H1 (cell line): ENCODE data around the gene TWIST2. TPM values are rescaled to one million over a fixed set of nuclear protein-coding genes. Genes with fewer than 3 reads are reported as not detected.

Experiments used
- CTCF ChIA-PET: fragments of 300-600 bp; sonication (Branson Sonifier 250); formaldehyde crosslinking; loops from one replicate; lab custom pipeline; 2021; ENCODE audit not compliant: partially characterized antibody; lab: Charles Lee
- POLR2A ChIA-PET: fragments of 300-600 bp; sonication (Branson Sonifier 250); formaldehyde crosslinking; loops from one replicate; lab custom pipeline; 2021; ENCODE audit warnings: inconsistent platforms; ENCODE audit not compliant: partially characterized antibody; lab: Charles Lee
- DNase-seq, 2 experiments: peaks; one replicate each; pipeline versions ENCODE4 v3.0.0 to v3.0.0-alpha.2; 2010 to 2022; ENCODE audit warnings: low spot score in 2 of 2, low read depth in 1 of 2, mixed read lengths in 1 of 2
- FAIRE-seq: peaks from 2 replicates; lab custom pipeline; 2011; peaks lifted over from hg19 to GRCh38; lab: Jason Lieb, UNC
- H2AFZ ChIP-seq: 2 replicates; pipeline ENCODE4 v1.8.1; 2012; ENCODE audit warnings: low read length, inconsistent platforms
- H2AK5ac ChIP-seq: 2 replicates; pipeline ENCODE4 v1.6.1; 2013; ENCODE audit warnings: low read depth, low read length
- H2BK120ac ChIP-seq: replicated peaks from 2 replicates; pipeline ENCODE3; 2013; ENCODE audit warnings: low read depth, low read length, inconsistent platforms
- H2BK12ac ChIP-seq: 2 replicates; pipeline ENCODE4 v1.6.1; 2013; ENCODE audit warnings: low read depth, low read length
- H2BK15ac ChIP-seq: 2 replicates; pipeline ENCODE4 v1.6.1; 2013; ENCODE audit warnings: low read length
- H2BK20ac ChIP-seq: 2 replicates; pipeline ENCODE4 v1.6.1; 2013; ENCODE audit warnings: low read length
- H2BK5ac ChIP-seq: 2 replicates; pipeline ENCODE4 v1.6.1; 2013; ENCODE audit warnings: low read depth, low read length
- H3K14ac ChIP-seq: 2 replicates; pipeline ENCODE4 v1.6.1; 2013; ENCODE audit warnings: inconsistent platforms; ENCODE audit not compliant: insufficient read length
- H3K18ac ChIP-seq: 2 replicates; pipeline ENCODE4 v1.6.1; 2013; ENCODE audit warnings: low read length; ENCODE audit errors: extremely low read depth
- H3K23ac ChIP-seq: 2 replicates; pipeline ENCODE4 v1.6.1; 2013; ENCODE audit warnings: inconsistent platforms; ENCODE audit not compliant: insufficient read length
- H3K23me2 ChIP-seq: 2 replicates; pipeline ENCODE4 v1.6.1; 2013; ENCODE audit warnings: low read depth, low read length
- H3K27ac ChIP-seq: 2 replicates; pipeline ENCODE4 v1.6.1; 2011; ENCODE audit warnings: low read depth, low read length, inconsistent platforms
- H3K27me3 ChIP-seq, 4 experiments: replicated peaks in 1 of 4; 1 replicate in 1 of 4; 2 replicates in 3 of 4; pipeline versions ENCODE4 v1.6.1 to v1.8.1; 2011 to 2013; ENCODE audit warnings: low read length in 3 of 4, mild to moderate bottlenecking in 3 of 4, inconsistent platforms in 2 of 4, mixed read lengths in 2 of 4, moderate library complexity in 1 of 4; ENCODE audit not compliant: control insufficient read depth in 3 of 4, insufficient read depth in 3 of 4; ENCODE audit errors: extremely low read depth in 1 of 4
- H3K36me3 ChIP-seq, 4 experiments: 2 replicates each; pipeline versions ENCODE4 v1.6.1 to v1.8.1; 2011 to 2013; ENCODE audit warnings: mild to moderate bottlenecking in 4 of 4, low read length in 3 of 4, moderate library complexity in 2 of 4, control low read depth in 1 of 4, inconsistent platforms in 1 of 4; ENCODE audit not compliant: insufficient read depth in 4 of 4, control insufficient read depth in 2 of 4
- H3K4ac ChIP-seq: replicated peaks from 2 replicates; pipeline ENCODE3; 2013; ENCODE audit warnings: low read length, low read depth, mixed read lengths, inconsistent platforms; ENCODE audit not compliant: insufficient read length
- H3K4me1 ChIP-seq, 4 experiments: replicated peaks in 1 of 4; 1 replicate in 1 of 4; 2 replicates in 3 of 4; pipeline versions ENCODE4 v1.6.1 to v1.8.1; 2011 to 2013; ENCODE audit warnings: low read length in 3 of 4, inconsistent platforms in 2 of 4, mixed read lengths in 1 of 4; ENCODE audit not compliant: insufficient read depth in 4 of 4, control insufficient read depth in 3 of 4
- H3K4me2 ChIP-seq, 2 experiments: 2 replicates each; pipeline versions ENCODE4 v1.6.1 to v1.8.1; 2011 to 2013; ENCODE audit warnings: low read depth in 2 of 2, low read length in 2 of 2, control low read depth in 1 of 2, inconsistent platforms in 1 of 2, mild to moderate bottlenecking in 1 of 2; ENCODE audit not compliant: insufficient read depth in 1 of 2
- H3K4me3 ChIP-seq, 4 experiments: fragments of 200-600, 300-600 bp in 1 of 4; sonication (generic), shearing (Covaris generic), sonication (Bioruptor Twin) in 1 of 4; 2 replicates each; pipeline versions ENCODE4 v1.5.1 to v1.8.1; 2011 to 2016; ENCODE audit warnings: low read length in 4 of 4, low read depth in 3 of 4, control low read depth in 2 of 4, inconsistent platforms in 2 of 4, mild to moderate bottlenecking in 2 of 4, mixed read lengths in 1 of 4, moderate library complexity in 1 of 4; ENCODE audit not compliant: insufficient read depth in 2 of 4; ENCODE audit errors: extremely low read depth in 1 of 4
- H3K56ac ChIP-seq: replicated peaks from 2 replicates; pipeline ENCODE3; 2013; ENCODE audit warnings: low read depth, mild to moderate bottlenecking, mixed read lengths, low read length, inconsistent platforms; ENCODE audit not compliant: insufficient read length
- H3K79me1 ChIP-seq: 2 replicates; pipeline ENCODE4 v1.6.1; 2013; ENCODE audit warnings: low read depth, low read length, control low read depth
- H3K79me2 ChIP-seq, 2 experiments: 2 replicates each; pipeline versions ENCODE4 v1.6.1 to v1.8.1; 2012 to 2013; ENCODE audit warnings: low read length in 2 of 2, mild to moderate bottlenecking in 2 of 2, inconsistent platforms in 1 of 2; ENCODE audit not compliant: insufficient read depth in 2 of 2, control insufficient read depth in 1 of 2
- H3K9ac ChIP-seq, 4 experiments: replicated peaks in 1 of 4; 1 replicate in 1 of 4; 2 replicates in 3 of 4; pipeline versions ENCODE4 v1.6.1 to v1.8.1; 2011 to 2013; ENCODE audit warnings: low read depth in 3 of 4, low read length in 3 of 4, control low read depth in 2 of 4, mild to moderate bottlenecking in 2 of 4, moderate library complexity in 2 of 4, inconsistent platforms in 1 of 4; ENCODE audit errors: extremely low read depth in 1 of 4
- H3K9me3 ChIP-seq, 2 experiments: 2 replicates each; pipeline versions ENCODE4 v1.6.1 to v1.8.1; 2012 to 2013; ENCODE audit warnings: mild to moderate bottlenecking in 2 of 2, moderate library complexity in 2 of 2, control low read depth in 1 of 2, inconsistent platforms in 1 of 2, low read depth in 1 of 2, low read length in 1 of 2, mixed read lengths in 1 of 2; ENCODE audit not compliant: insufficient read depth in 2 of 2
- H4K20me1 ChIP-seq, 2 experiments: replicated peaks in 1 of 2; 2 replicates each; pipeline versions ENCODE3 to v1.8.1; 2011 to 2013; ENCODE audit warnings: inconsistent platforms in 2 of 2, low read length in 2 of 2, mild to moderate bottlenecking in 1 of 2; ENCODE audit not compliant: insufficient read depth in 2 of 2, control insufficient read depth in 1 of 2
- H4K5ac ChIP-seq: 2 replicates; pipeline ENCODE4 v1.6.1; 2013; ENCODE audit warnings: low read length, low read depth, mixed read lengths, inconsistent platforms; ENCODE audit not compliant: insufficient read length
- H4K8ac ChIP-seq: 2 replicates; pipeline ENCODE4 v1.8.0; 2013; ENCODE audit warnings: mild to moderate bottlenecking, moderate library complexity, low read length, inconsistent platforms; ENCODE audit not compliant: insufficient read depth; ENCODE audit errors: extremely low read depth
- H4K91ac ChIP-seq: replicated peaks from 2 replicates; pipeline ENCODE3; 2013; ENCODE audit warnings: low read length, mixed read lengths, inconsistent platforms; ENCODE audit not compliant: insufficient read length
- CBX8 ChIP-seq: fragments of 300-800, 300-1000 bp; sonication (generic); IDR thresholded peaks from 2 replicates; pipeline ENCODE4 v1.7.1; 2016; ENCODE audit warnings: low read depth, low read length, borderline replicate concordance
- CREB1 ChIP-seq: IDR thresholded peaks from 2 replicates; pipeline ENCODE4 v1.6.1; 2012; ENCODE audit warnings: inconsistent platforms
- EGR1 ChIP-seq: IDR thresholded peaks from 2 replicates; pipeline ENCODE4 v1.6.1; 2011; ENCODE audit warnings: low read depth, low read length, borderline replicate concordance
- HDAC2 ChIP-seq, 2 experiments: fragments of 300-600 bp in 1 of 2; sonication (generic) in 1 of 2; IDR thresholded peaks; 2 replicates each; pipeline ENCODE4 v1.6.1; 2011 to 2012; ENCODE audit warnings: low read depth in 2 of 2, low read length in 2 of 2, mild to moderate bottlenecking in 2 of 2, moderate library complexity in 2 of 2, borderline replicate concordance in 1 of 2, inconsistent platforms in 1 of 2
- JUN ChIP-seq: IDR thresholded peaks from 2 replicates; pipeline ENCODE4 v1.6.1; 2011; ENCODE audit warnings: low read depth, mild to moderate bottlenecking, improper control_type of control experiment, low read length
- PHF8 ChIP-seq: fragments of 200-600 bp; sonication (generic); conservative IDR thresholded peaks from 2 replicates; pipeline ENCODE4 v1.7.1; 2012; ENCODE audit warnings: low read depth, mild to moderate bottlenecking, inconsistent platforms, low read length, moderate library complexity
- POU5F1 ChIP-seq: IDR thresholded peaks from 2 replicates; pipeline ENCODE4 v1.6.1; 2011; ENCODE audit warnings: low read depth, mild to moderate bottlenecking, low read length, moderate library complexity
- RAD21 ChIP-seq, 2 experiments: IDR thresholded peaks in 1 of 2; conservative IDR thresholded peaks in 1 of 2; 2 replicates each; pipeline ENCODE4 v1.6.1; 2011; ENCODE audit warnings: low read depth in 2 of 2, low read length in 2 of 2, improper control_type of control experiment in 1 of 2, inconsistent platforms in 1 of 2, mild to moderate bottlenecking in 1 of 2, moderate library complexity in 1 of 2
- SIN3A ChIP-seq, 2 experiments: IDR thresholded peaks in 1 of 2; conservative IDR thresholded peaks in 1 of 2; 2 replicates each; pipeline ENCODE4 v1.6.1; 2011 to 2012; ENCODE audit warnings: low read length in 2 of 2, improper control_type of control experiment in 1 of 2, low read depth in 1 of 2, mild to moderate bottlenecking in 1 of 2
- SRF ChIP-seq: IDR thresholded peaks from 2 replicates; pipeline ENCODE4 v1.6.1; 2011; ENCODE audit warnings: mild to moderate bottlenecking, low read depth, low read length, moderate library complexity
- TAF1 ChIP-seq: IDR thresholded peaks from 2 replicates; pipeline ENCODE4 v1.6.1; 2011; ENCODE audit warnings: mild to moderate bottlenecking, low read depth, low read length
- ZNF274 ChIP-seq: IDR thresholded peaks from 2 replicates; pipeline ENCODE4 v1.7.0; 2012; ENCODE audit warnings: low read length, borderline replicate concordance; ENCODE audit errors: extremely low read depth
- WGBS, 2 experiments: shearing (Covaris generic) in 1 of 2; methylation state at CpG; one replicate each; pipeline versions ENCODE4 v1.1.6 to v1.1.7; 2013 to 2015; ENCODE audit warnings: low lambda C conversion rate in 2 of 2, mixed read lengths in 2 of 2, inconsistent platforms in 1 of 2, low coverage in 1 of 2, missing lambda C conversion rate in 1 of 2; ENCODE audit not compliant: insufficient replicate concordance in 2 of 2, insufficient coverage in 1 of 2, insufficient read length in 1 of 2; ENCODE audit errors: extremely low coverage in 1 of 2, missing lambda C conversion rate in 1 of 2; 5-methylcytosine and 5-hydroxymethylcytosine counted together
- polyA plus RNA-seq, 7 experiments: library from polyadenylated mRNA; depleted of rRNA in 3 of 7; stranded (reverse) in 5 of 7; unstranded in 2 of 7; fragments of >200 nt in 5 of 7; fragments of 200-250 nt in 2 of 7; gene quantifications; 1 replicate in 5 of 7; 2 replicates in 1 of 7; 4 replicates in 1 of 7; pipeline versions ENCODE4 v1.2.1 to v1.2.3, GENCODE V29; 2011 to 2013; ENCODE audit warnings: missing spikeins in 2 of 7, mixed read lengths in 2 of 7
- total RNA-seq: library from RNA; stranded (reverse); fragmentation: NEBNext Ultra II Directional; extraction: Animal tissue kit (Norgen Biotek cat#: 25700); gene quantifications from 2 replicates; pipeline ENCODE4 v1.2.1, GENCODE V29; 2021

Gene TWIST2
- total and polyA plus RNA-seq, 2 of the 8 experiments (the other 6 are each of a cell fraction or from before 2014, with no cell fraction given): 2.6 to 4.3 TPM

DNA sequence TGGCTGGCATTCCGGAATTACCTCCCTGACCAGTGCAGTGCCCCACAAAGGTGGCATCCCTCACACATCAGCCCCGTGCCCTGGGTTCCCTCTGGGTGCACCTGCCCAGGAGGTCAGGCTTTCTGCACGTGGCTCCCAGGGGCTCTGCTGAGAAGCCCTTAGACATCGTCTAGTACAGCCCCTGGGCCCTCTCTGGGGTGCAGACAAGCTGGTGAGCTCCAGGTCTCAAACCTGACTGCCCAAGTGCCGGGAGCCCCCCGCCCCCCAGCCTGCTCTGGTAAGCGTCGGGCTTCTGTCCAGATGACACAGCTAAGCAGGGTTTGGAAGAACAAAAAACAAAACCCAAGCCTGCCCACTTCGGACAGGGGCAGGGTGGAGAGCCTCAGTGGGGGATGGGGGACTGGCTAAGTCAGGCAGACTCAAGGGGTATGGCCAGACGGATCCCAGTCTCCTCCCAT is 20.2 kb downstream of the TWIST2 start:
- Histone ChIP-seq H3K23ac (no peak overlapping the region), H2AK5ac (no peak overlapping the region), H3K9ac (no peak overlapping the region), H2BK20ac (no peak overlapping the region), H3K4me1 (peaks cover 4 to 15% (median 11%) of the 10 kb centered on the region in 4 experiments), H2AFZ (no peak overlapping the region), H4K91ac (no peak overlapping the region), H2BK120ac (no peak overlapping the region), H3K14ac (no peak overlapping the region), H4K8ac (no peak overlapping the region; the same call in 1 of the 2 replicates), H3K27me3 (no peaks in the 10 kb centered on the region; a peak in 2 of 7 replicates), H3K56ac (no peak overlapping the region), H3K23me2 (peaks cover 5% of the 10 kb centered on the region; the same call in 1 of the 2 replicates), H3K36me3 (no peaks in the 10 kb centered on the region), H3K4me3 (no peak overlapping the region), H2BK15ac (no peak overlapping the region), H2BK12ac (no peak overlapping the region), H3K79me2 (no peaks in the 10 kb centered on the region), H3K4ac (no peak overlapping the region), H3K18ac (no peak overlapping the region), H3K4me2 (no peak overlapping the region), H3K9me3 (no peaks in the 10 kb centered on the region), H4K20me1 (peaks cover 0 to 1% of the 10 kb centered on the region in 2 experiments), H4K5ac (no peak overlapping the region), H3K79me1 (no peaks in the 10 kb centered on the region), H2BK5ac (no peak overlapping the region), H3K27ac (no peak overlapping the region)
- ChIA-PET CTCF (no interaction called here), POLR2A (no interaction called here)
- FAIRE-seq (no peak), DNase-seq (no peak)
- 88% methylated on average over 10 of the region's 10 CpGs; no CpG with 5 or more reads in 1 of the 2 experiments for WGBS, 2 experiments
- TF ChIP-seq PHF8 (no peak), ZNF274 (no peak), RAD21 (IDR thresholded peaks at IDR 0.05 in 1 of 2, conservative IDR thresholded peaks at IDR 0.05 in 1 of 2; ENCODE audit: low read depth in 2 of 2, low read length in 2 of 2) (no peak), EGR1 (no peak), POU5F1 (no peak), SRF (no peak), SIN3A (conservative IDR thresholded peaks at IDR 0.05 in 1 of 2, IDR thresholded peaks at IDR 0.05 in 1 of 2; ENCODE audit: low read depth in 1 of 2, low read length in 2 of 2) (no peak), CREB1 (no peak), TAF1 (no peak), CBX8 (no peak), JUN (no peak), HDAC2 (IDR thresholded peaks at IDR 0.05; ENCODE audit: borderline replicate concordance in 1 of 2, low read depth in 2 of 2, low read length in 2 of 2) (no peak)
